T-helper 2 cell treated with Interferon-gamma antibody and Interleukin-4, amounts not matched to agents 5 μg/mL and 100 μg/mL, for 36 hours (primary cell): Measurements from ENCODE around the gene SLC17A6.

Source experiments
- DNase-seq: peaks from one replicate; pipeline ENCODE4 v3.0.0; 2021; ENCODE audit warnings: low spot score
- H3K27ac Mint-ChIP-seq: one replicate; pipeline ENCODE4 v1.8.0; 2021; ENCODE audit warnings: mild to moderate bottlenecking, mixed read lengths
- H3K27me3 Mint-ChIP-seq: one replicate; pipeline ENCODE4 v1.8.0; 2021; ENCODE audit warnings: low read depth, mixed read lengths
- H3K36me3 Mint-ChIP-seq: one replicate; pipeline ENCODE4 v1.8.0; 2021; ENCODE audit warnings: low read depth, mixed read lengths
- H3K4me1 Mint-ChIP-seq: one replicate; pipeline ENCODE4 v1.8.0; 2021; ENCODE audit warnings: low read depth, mixed read lengths
- H3K4me3 Mint-ChIP-seq: one replicate; pipeline ENCODE4 v1.8.0; 2022; ENCODE audit warnings: mild to moderate bottlenecking, moderate library complexity, mixed read lengths
- H3K9me3 Mint-ChIP-seq: one replicate; pipeline ENCODE4 v1.8.0; 2021; ENCODE audit warnings: mixed read lengths

The SLC17A6 gene

GRCh38 chr11:22337596-22338485, at the start of gene SLC17A6:
Gene SLC17A6 (plus strand): TSS chr11:22338381. CDS start chr11:22338534, 153 bp downstream.
- Mint-ChIP-seq H3K4me3 (no peak within 1 kb of the TSS), H3K9me3 (no peaks in the 10 kb centered on the region), H3K36me3 (peaks cover 2% of the 10 kb centered on the region), H3K27me3 (peaks cover 54% of the 10 kb centered on the region), H3K4me1 (peaks cover 2% of the 10 kb centered on the region), H3K27ac (no peak within 1 kb of the TSS)
- DNase-seq: no peak

DNA sequence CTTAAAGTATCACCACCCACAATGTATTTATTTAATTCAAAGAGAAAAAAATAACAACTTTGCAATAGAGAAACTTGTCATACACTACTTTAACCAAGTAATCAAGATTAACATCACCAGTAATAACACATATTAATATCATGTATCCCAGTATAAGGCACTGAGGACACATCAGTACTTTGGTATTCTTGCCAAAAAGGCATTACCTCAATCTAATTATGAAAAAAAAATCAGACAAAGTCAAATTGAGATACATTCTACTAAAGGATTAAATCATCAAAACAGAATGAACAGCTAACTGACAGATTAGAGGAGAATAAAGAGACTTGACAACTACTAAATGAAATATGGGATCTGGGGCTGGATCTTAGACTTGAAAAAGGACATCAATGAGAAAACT, 35.8 kb upstream of the SLC17A6 start:
- H3K27me3 Mint-ChIP-seq: peaks cover 2% of the 10 kb centered on the region
- H3K9me3 Mint-ChIP-seq: no peaks in the 10 kb centered on the region
- no peaks in the 10 kb centered on the region for H3K4me1 Mint-ChIP-seq
- H3K27ac Mint-ChIP-seq: no peak overlapping the region
- DNase-seq: no peak
- H3K36me3 Mint-ChIP-seq: no peaks in the 10 kb centered on the region
- no peak overlapping the region for H3K4me3 Mint-ChIP-seq

DNA sequence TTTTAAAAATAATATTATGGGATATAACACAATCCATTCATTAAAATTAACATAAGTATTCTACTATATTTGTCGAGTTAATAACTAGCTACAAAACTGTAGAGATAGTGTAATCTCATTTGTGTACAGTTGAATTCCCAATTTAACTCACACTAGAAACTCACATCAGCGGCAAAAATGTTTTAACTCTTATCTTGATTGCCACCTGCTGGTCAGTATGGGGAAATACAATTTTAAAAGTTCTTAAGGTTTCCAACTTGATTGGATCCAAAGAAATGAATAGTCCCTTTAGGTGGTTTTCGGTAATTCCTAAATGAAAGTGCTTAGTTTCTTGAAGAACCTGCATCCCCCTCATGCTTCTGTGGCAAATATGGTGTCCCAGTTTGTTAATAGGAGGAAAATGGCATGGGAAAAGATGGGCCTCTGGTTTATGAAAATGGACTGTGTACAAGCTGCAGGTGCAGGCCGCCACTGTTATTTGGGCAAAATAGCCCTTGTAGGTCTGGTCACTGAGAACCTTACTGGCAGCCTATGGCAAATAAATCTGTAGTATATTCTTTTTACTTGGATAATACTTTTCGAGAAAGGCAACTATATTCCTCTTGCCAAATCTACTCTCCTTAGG, 33.7 kb upstream of the SLC17A6 start:
- no peaks in the 10 kb centered on the region for H3K36me3 Mint-ChIP-seq
- H3K4me3 Mint-ChIP-seq: no peak overlapping the region
- no peaks in the 10 kb centered on the region for H3K9me3 Mint-ChIP-seq
- no peaks in the 10 kb centered on the region for H3K4me1 Mint-ChIP-seq
- peaks cover 2% of the 10 kb centered on the region for H3K27me3 Mint-ChIP-seq
- H3K27ac Mint-ChIP-seq: no peak overlapping the region
- DNase-seq: no peak

- H3K36me3 Mint-ChIP-seq: no peaks in the 10 kb centered on the region
- DNase-seq: no peak
- no peak overlapping the region for H3K27ac Mint-ChIP-seq
- H3K27me3 Mint-ChIP-seq: no peaks in the 10 kb centered on the region
- no peak overlapping the region for H3K4me3 Mint-ChIP-seq
- no peaks in the 10 kb centered on the region for H3K4me1 Mint-ChIP-seq
- no peaks in the 10 kb centered on the region for H3K9me3 Mint-ChIP-seq
Measured at GRCh38 chr11:22317656-22318055, 20.5 kb upstream of the SLC17A6 start.

GRCh38 chr11:22331771-22332170, 6.4 kb upstream of the SLC17A6 start:
- no peak overlapping the region for H3K27ac Mint-ChIP-seq
- no peak for DNase-seq

DNA sequence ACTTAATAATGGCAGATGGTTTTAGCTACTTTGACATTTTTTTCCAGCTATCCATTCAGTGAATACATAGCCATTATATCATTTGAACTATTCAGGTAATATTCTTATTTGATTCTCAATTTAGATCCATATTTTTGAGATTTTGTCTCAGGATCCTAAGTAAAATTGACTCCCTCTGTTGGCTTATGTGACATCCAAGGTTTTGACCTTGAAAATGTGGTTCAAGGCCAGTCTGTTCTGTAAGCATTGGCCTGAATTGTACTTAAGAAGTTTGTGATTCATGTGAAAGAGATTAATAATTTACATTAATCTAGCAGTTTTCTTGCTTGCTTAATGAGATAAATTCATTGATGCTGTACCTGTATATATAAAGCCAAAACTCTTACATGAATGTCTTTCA, 1.6 kb upstream of the SLC17A6 start:
- Mint-ChIP-seq H3K27ac (no peak overlapping the region), H3K9me3 (no peaks in the 10 kb centered on the region), H3K27me3 (peaks cover 42% of the 10 kb centered on the region), H3K36me3 (peaks cover 2% of the 10 kb centered on the region), H3K4me3 (no peak overlapping the region), H3K4me1 (peaks cover 2% of the 10 kb centered on the region)
- no peak for DNase-seq

More at GRCh38 chr11:22331771-22332170, 6.4 kb upstream of the SLC17A6 start:
- Mint-ChIP-seq H3K9me3 (no peaks in the 10 kb centered on the region), H3K27me3 (no peaks in the 10 kb centered on the region), H3K4me3 (no peak overlapping the region), H3K4me1 (no peaks in the 10 kb centered on the region), H3K36me3 (no peaks in the 10 kb centered on the region)

DNA sequence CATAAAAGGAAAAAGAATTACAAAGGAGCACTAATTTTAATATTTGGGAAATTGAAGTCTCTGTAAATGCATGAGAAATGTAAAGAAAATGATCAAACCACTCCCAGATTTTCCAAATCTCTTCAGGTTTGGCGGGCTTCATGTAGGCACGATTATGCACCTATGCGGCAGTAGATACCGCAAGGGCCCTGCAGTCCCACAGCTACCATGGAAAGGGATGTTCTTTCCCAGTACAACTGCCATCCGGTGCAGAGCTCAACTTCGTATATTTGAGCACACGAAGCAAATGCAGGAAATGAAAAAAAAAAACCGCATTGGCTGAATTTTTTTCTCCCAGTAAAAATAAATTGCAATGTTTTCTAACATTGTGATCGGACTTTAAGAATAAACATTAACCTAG, 1.4 kb downstream of the SLC17A6 start:
- Mint-ChIP-seq H3K27ac (no peak overlapping the region), H3K27me3 (peaks cover 70% of the 10 kb centered on the region), H3K4me1 (peaks cover 2% of the 10 kb centered on the region), H3K4me3 (no peak overlapping the region), H3K36me3 (peaks cover 2% of the 10 kb centered on the region), H3K9me3 (no peaks in the 10 kb centered on the region)
- no peak for DNase-seq

GRCh38 chr11:22340235-22340634, 2.1 kb downstream of the SLC17A6 start:
- H3K4me3 Mint-ChIP-seq: no peak overlapping the region
- H3K9me3 Mint-ChIP-seq: no peaks in the 10 kb centered on the region
- peaks cover 74% of the 10 kb centered on the region for H3K27me3 Mint-ChIP-seq
- no peak for DNase-seq
- peaks cover 2% of the 10 kb centered on the region for H3K36me3 Mint-ChIP-seq
- H3K27ac Mint-ChIP-seq: no peak overlapping the region
- H3K4me1 Mint-ChIP-seq: peaks cover 2% of the 10 kb centered on the region

DNA sequence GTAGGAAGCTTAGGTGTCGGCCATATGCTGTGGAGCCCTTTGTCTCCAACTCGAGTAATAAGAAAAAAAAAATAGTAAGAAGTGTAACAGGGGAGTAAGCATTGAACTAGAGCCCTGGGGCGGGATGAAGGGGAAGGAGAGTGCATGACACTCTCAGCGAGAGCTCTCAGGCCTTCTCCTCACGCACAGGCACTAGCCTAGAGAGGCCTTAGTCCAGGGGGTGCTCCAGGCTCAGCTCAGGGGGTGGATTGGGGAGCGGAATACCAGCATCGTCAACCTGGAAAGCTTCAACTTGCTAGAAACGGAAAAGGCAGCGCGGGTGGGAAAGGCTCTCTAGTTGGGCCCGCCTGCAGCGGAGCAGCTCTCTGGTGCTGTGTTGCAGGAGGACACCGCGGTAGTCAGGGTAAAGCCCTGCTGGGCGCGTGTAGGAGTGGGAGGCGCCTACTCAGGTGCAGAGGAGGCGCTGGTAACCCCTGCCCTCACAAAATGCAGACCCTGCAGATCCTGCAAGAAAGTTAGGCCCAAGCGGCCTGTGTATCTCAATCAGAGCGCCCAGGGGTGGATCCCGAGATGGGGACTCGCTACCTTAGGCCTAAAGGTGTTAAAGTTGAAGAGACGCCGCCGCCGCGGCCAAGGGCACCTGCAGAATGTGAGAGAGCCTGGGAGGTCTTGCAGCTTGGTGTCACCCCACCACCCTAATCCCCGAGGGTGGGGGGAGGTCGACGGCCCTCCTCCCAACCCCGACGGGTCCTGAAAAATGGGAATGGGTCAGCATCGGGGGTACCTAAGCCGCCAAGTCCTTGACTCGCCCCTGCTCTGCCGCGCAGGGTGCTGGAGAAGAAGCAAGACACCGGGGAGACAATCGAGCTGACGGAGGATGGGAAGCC, 2.8 kb downstream of the SLC17A6 start:
- Mint-ChIP-seq H3K27me3 (peaks cover 74% of the 10 kb centered on the region), H3K9me3 (no peaks in the 10 kb centered on the region), H3K4me1 (peaks cover 2% of the 10 kb centered on the region), H3K27ac (no peak overlapping the region), H3K4me3 (no peak overlapping the region), H3K36me3 (peaks cover 2% of the 10 kb centered on the region)
- no peak for DNase-seq

- H3K36me3 Mint-ChIP-seq: peaks cover 2% of the 10 kb centered on the region
- H3K4me1 Mint-ChIP-seq: peaks cover 2% of the 10 kb centered on the region
- no peak overlapping the region for H3K4me3 Mint-ChIP-seq
Measured at GRCh38 chr11:22341588-22341931, 3.4 kb downstream of the SLC17A6 start.

DNA sequence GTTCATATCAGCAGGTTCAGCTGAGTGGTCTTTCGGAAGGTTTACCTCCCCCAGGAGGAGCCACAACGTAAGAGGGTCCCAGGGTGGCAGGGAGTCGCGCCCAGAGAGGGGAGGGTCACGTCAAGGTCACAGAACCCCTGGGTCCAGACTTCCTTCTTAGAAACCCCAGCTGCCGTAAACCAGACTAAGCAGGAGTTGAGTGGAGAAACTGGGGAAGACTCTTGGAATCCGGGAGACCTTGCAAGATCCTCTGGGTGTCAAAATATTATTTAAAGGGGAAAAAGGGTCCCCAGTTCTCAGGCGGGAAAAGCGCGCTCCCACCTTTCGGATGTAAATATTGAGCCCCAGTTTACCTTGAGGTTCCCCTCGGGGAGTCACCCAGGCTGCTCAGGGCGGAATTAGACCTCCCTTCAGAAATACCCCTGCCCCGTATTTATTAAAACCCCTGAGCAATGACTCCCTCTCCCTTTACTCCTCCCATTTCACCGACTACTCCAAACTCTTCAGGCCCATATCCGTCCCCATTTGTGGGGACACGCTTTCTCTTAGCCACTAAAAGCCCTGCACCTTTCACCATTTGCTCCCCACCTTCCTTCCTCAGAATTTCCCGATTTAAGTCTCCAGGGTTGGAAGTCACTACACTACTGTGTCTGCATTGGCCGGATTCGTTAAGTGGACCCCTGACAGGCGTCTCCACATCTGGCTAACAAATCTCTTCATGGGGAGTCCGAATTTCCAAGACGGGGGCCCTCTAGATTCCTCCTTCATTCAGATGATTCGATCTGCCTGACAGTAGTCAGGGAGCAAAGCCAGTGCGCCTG, 4.2 kb downstream of the SLC17A6 start:
- peaks cover 70% of the 10 kb centered on the region for H3K27me3 Mint-ChIP-seq
- no peak for DNase-seq
- no peak overlapping the region for H3K27ac Mint-ChIP-seq
- no peaks in the 10 kb centered on the region for H3K9me3 Mint-ChIP-seq
- H3K4me1 Mint-ChIP-seq: peaks cover 2% of the 10 kb centered on the region
- H3K36me3 Mint-ChIP-seq: peaks cover 2% of the 10 kb centered on the region
- H3K4me3 Mint-ChIP-seq: no peak overlapping the region

More at GRCh38 chr11:22341588-22341931, 3.4 kb downstream of the SLC17A6 start:
- no peak overlapping the region for H3K27ac Mint-ChIP-seq
- no peak for DNase-seq
- H3K27me3 Mint-ChIP-seq: peaks cover 74% of the 10 kb centered on the region
- H3K9me3 Mint-ChIP-seq: no peaks in the 10 kb centered on the region

- peaks cover 2% of the 10 kb centered on the region for H3K36me3 Mint-ChIP-seq
Measured at GRCh38 chr11:22343032-22343324, 4.8 kb downstream of the SLC17A6 start.

GRCh38 chr11:22343371-22344032, 5.3 kb downstream of the SLC17A6 start:
- no peak for DNase-seq
- Mint-ChIP-seq H3K9me3 (no peaks in the 10 kb centered on the region), H3K4me1 (no peaks in the 10 kb centered on the region), H3K27me3 (peaks cover 59% of the 10 kb centered on the region), H3K27ac (no peak overlapping the region), H3K36me3 (peaks cover 2% of the 10 kb centered on the region), H3K4me3 (no peak overlapping the region)

More at GRCh38 chr11:22343032-22343324, 4.8 kb downstream of the SLC17A6 start:
- H3K4me3 Mint-ChIP-seq: no peak overlapping the region
- no peaks in the 10 kb centered on the region for H3K9me3 Mint-ChIP-seq
- H3K4me1 Mint-ChIP-seq: no peaks in the 10 kb centered on the region
- no peak for DNase-seq
- peaks cover 65% of the 10 kb centered on the region for H3K27me3 Mint-ChIP-seq
- no peak overlapping the region for H3K27ac Mint-ChIP-seq
